Effector CD8-positive, alpha-beta T cell (primary cell): ENCODE data around the gene RGCC.
"Not testable (repeated sequence)": the region's sequence is repeated elsewhere in the genome, so short reads cannot be mapped to it uniquely, and the experiment has no call there.

Experiments
- DNase-seq: peaks from one replicate; lab custom pipeline; 2025; lab: John Stamatoyannopoulos, UW
- total RNA-seq, 4 experiments: gene quantifications; one replicate each; lab custom pipeline; 2026; lab: John Stamatoyannopoulos, UW

Gene RGCC, protein sequence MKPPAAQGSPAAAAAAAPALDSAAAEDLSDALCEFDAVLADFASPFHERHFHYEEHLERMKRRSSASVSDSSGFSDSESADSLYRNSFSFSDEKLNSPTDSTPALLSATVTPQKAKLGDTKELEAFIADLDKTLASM
- total RNA-seq, result 124 to 166 (median 131) reads per million in 4 experiments

DNA sequence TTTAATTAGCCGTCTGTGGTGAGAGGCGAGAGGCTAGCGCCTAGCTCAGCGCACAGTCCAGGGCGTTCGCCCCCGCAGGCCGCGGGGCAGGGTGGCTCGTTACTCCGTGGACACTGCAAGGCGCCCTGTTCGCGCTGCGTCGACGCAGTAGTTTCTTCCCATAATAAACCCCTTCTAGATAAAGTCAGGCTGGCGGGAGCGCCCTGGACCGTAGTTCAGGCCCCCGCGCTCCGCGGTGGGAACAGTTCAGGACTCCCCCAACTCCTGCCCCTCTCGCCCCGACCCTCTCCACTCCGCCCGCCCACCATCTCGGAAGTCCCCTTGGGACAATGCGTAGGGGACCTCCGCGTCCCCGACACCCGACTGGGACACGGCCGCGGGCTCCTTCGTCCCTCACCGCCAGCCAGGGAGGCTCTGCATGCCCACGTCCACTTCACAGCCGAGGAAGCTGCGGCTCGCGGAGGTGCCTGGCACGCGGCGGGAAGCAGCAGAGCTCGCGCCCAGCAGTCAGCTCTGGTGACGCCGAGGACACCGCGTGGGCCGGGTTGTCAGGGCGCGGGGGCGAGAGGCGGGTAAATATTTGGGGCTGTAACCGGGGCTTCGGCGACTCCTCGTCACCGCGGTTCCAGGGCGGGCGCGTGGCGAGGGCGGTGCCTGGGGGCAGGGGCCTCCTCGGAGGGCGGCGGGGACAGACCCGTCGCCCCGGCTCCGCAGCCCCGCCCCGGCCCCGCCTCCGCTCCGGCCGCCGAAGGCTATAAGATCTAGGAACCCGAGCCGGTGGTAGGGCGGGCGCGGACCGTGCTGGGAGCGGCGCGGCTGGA is at the start of gene RGCC:
Gene RGCC (plus strand): TSS at position 783 of the 821 bp plus-strand sequence. CDS start 158 bp downstream, outside the sequence.
- DNase-seq, result peak; percentile 89

DNA sequence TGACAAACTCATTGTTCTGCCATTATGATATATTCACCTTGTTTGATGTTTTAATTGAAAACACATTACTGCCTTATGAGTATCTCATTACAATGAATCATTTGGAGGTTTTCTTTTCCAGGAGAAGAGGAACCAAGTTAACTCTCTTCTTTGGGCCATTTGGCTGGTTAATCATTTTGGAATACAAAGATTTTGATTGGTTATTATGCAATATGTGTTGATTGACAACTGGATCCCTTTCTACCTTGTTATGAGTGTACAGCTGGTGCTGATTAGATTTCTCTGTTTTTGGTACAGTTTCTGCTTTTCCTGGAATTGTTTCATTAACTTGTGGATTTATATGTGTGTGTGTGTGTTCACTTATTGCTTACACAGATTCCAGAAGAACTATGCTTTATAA is 49.2 kb upstream of the RGCC start:
- DNase-seq, result no peak

DNA sequence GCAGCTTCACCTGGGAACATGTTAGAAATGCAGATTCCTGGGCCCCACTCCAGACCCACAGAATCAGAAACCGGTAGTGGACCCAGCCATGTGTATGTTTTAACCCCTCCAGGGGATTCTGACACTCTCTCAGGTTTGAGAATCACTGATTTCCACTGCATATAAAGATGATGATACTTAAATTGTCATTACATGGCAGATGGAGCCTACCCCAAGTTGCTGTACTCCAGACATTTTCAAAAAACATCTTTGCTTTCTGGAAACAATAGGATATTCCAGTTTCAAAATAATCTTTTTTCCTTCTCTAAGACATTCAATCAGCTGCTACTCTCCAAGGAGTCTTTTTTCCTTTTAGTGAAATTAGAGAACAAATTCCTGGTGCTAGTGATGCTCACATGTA is 48.6 kb upstream of the RGCC start:
- DNase-seq, result no peak

DNA sequence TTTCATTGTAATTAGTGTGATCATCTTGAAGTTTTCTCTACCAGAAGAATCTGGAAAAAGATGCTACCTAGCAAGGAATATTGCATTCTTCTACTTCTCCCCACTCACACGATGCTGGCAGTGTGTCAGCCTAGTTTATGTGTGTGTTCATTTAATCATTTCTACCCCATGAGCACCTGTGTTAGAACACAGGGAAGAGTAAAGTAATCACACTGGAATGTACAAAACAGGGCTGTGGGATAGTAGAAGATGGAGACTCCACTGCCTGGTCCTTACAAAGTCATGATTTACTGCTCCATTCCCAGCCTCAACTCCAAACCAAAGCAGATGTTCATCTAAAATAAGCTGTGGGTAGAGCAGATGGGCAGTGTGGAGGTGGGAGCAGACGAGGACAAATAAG is 47.7 kb upstream of the RGCC start:
- no peak for DNase-seq

DNA sequence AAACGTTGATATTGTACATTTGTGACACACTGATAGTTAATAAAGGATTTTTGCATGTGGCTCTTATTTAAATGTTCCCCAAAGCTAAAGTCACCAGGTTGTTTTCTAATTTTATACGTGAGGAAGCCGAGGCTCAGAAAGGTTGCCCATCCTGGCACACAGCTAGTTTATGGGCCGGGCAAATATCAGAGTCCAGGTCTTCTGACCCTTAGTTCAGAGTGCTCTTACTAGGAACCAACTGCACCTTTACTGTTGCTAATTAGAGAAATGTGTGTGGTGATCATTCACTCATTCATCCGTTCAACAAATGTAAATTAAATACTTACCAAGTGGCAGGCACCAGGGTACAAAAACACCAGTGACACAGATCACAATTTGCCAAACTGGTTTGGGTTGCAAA is 46.3 kb upstream of the RGCC start:
- DNase-seq, result no peak

DNA sequence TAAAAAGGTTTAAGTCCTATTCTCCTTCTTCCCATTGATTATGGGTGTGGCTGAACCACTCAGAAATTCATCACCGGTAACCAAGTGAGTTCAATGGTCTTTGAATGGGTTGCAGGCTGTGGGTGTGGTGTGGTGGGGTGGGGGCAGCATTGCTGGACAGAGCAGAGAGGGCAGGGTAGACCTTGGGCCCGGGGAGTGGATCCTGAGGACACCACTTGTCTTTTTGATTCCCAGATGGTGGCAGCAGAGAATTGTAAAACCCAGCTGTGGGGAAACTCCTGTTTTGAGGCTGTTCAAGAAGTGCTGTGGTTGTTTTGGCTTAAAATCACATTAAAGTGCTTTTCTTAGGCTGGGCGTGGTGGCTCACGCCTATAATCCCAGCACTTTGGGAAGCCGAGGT is 45.8 kb upstream of the RGCC start:
- DNase-seq, result no peak

DNA sequence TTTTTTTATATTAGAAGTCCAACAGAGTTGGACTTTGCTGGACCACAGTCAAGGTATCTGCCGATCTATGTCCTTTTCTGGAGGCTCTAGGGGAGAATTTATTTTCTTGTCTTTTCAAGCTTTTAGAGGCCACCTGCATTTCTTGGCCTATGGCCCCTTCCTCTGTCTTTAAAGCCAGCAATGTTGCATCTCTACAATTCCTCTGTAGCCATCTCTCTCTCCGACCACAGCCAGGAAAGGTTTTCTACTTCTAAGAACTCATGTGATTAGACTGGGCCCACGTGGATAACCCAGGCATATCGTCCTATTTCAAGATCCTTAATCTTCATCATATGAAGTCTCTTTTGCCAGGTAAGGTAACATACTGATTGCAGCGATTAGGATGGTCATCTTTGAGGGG is 43.5 kb upstream of the RGCC start:
- no peak for DNase-seq

DNA sequence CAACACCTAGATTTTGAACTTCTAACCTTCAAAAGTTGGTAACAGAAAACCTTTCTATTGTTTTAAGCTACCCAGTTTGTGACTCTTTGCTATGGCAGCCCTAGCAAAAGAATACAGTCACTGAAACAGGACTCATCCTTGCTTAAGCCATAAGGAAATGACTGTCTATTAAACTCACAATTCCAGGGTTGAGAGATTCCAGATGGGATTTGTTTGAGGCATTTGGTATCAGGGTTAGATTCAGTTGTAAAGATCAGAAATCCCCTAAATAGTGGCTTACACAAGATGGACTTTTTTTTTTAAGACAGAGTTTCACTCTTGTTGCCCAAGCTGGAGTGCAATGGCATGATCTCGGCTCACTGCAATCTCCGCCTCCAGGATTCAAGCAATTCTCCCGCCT is 41.1 kb upstream of the RGCC start:
- no peak for DNase-seq

DNA sequence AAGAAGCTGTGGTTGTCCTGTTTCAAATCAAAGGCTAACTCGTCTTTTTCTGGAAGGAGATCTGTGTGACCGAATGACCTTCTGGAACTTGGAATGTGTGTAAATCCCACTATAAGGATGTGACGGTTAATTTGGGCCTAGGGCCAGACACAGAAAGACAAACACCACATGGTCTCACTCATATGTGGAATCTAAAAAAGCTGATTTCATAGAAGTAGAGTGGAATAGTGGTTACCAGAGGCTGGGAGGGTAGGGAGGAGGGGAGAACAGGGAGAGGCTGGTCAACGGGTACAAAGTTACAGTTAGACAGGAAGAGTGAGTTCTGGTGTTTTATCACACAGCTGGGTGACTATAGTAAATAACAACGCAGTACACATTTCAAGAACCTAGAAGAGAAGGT is 39.3 kb upstream of the RGCC start:
- no peak for DNase-seq

DNA sequence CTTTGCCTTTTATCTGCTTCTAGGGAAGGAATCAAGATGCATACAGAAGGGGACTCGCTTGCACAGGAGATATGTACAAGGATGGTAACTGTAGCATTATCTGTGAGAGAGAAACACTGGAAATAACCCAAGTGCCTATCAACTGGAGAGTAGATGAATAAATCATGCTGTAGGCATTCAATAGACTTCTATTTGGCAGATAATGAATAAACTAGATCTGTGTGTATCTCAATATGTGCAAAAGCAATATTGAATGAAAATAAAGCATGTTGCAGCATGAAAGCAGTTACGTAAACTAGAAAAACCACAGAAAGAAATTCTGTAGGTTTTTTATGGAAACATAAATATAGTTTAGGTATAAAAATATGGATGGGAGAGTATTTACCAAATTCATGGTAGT is 38.6 kb upstream of the RGCC start:
- no peak for DNase-seq

DNA sequence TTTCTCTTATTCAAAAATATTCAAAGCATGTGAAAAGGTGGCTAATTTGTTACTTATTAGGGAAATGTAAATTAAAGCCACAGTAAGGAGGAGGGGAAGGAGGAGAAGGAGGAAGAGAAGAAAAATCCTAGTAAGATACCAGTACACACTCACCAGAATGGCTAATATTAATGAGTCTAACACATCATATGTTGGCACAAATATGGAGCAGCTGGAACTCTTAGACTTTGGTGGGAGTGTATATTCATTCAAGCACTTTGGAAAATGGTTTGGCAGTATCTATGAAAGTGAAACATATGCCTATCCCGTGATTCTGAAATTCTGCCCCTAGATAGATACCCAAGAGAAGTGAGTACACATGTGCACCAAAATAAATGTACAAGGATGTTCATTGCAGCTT is 38.1 kb upstream of the RGCC start:
- DNase-seq, result no peak

DNA sequence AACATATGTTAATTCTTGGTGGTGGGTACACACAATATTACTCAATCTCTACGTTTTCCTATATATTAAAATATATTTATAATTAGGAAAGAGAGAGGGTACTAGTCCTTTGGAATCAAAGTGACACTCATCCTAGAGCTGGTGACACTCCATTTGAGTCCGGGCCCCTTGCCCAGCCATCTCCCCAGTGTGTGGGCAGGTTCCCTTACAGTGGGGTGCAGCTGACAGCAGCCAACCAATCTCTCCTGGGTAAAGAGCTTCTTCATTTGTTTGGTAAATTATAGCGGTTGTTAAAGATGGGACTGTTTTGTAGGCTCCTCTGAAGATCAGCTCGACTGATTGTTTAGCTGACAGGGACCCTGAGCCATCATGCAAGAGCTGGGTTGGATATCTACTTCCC is 37.2 kb upstream of the RGCC start:
- DNase-seq, result no peak

DNA sequence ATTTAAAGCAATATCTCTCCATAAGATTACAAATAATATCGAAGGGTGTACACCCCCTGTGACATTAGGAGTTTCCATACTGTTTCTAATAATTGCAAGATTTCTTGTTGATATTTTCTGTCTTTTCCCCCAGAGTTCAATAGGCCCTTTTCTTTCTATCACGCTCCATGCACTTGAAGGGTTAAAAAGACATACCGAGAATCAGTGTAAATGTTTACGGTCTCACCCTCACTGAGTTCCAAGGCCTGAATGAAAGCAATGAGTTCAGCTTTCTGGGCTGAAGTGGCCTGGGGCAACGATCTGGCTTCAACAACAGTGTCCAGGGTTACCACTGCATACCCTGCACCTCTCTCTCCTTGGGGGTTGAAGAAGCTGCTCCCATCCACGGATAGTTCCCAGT is 36.0 kb upstream of the RGCC start:
- DNase-seq, result not testable (repeated sequence)

DNA sequence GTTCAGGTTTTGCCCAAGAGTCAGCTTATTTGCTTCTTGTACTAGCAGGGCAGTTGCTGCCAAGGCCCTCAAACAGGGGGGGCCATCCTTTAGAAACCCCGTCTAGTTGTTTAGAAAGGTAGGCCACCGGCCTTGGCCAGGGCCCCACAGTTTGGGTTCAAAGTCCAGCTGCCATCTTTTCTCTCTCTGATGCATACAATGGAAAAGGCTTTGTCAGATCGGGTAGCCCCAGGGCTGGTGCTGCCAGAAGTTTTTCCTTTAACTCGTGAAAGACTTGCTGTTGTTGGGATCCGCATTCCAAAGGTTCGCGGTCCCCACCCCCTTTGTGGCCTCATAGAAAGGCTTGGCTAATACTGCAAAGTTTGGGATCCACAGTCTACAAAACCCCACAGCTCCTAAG is 35.4 kb upstream of the RGCC start:
- not testable (repeated sequence) for DNase-seq

DNA sequence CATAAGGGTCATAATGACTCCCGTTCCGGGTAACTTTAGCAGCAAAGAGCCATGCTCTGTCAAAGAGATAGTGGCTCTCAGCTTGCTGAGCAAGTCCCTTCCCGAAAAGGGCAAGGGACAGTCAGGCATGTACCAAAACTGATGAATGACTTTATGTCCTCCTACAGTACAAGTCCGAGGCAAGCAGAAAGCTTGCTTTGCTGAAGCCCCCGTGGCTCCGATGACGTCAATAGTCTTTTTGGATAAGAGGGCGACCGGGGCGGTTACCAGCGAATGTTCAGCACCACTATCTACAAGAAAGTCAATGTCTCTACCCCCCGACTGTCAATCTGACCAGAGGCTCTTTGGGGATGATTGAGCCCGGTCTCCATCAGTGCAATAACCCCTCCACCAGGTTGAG is 34.1 kb upstream of the RGCC start:
- DNase-seq, result not testable (repeated sequence)

DNA sequence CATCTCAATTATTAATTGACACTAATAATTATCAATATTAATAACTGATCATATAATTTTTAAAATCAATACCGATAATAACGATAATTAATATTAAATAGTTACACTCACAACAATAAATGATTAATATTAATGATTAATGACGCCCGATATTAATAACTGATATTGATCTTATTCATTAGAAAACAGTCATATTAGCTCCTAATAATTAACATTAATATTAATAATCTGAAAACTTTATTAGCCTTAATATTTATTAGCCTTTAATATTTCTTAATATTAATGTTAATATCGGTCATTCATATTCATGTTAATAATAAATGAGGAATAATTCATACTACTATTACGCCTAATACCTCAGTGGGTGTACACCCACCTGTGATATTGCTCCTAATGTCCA is 32.7 kb upstream of the RGCC start:
- DNase-seq, result not testable (repeated sequence)

DNA sequence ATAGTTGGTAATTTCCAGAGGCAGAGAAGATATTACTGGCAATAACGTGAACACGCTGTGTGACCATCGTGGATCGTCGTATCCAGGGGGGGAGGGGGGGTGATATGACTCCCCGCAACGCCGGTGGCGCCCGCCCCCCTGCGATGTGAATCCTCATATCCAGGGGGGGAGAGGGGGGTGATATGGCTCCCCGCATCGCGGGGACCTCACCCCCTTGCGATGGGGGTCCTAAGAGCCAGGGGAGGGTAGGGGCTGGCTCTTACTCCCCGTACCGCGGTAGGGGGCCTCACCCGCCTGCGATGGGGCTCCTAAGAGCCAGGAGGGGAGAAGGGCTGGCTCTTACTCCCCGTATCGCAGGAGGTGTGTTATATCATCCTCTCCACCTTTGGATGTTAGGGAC is 31.3 kb upstream of the RGCC start:
- no peak for DNase-seq

DNA sequence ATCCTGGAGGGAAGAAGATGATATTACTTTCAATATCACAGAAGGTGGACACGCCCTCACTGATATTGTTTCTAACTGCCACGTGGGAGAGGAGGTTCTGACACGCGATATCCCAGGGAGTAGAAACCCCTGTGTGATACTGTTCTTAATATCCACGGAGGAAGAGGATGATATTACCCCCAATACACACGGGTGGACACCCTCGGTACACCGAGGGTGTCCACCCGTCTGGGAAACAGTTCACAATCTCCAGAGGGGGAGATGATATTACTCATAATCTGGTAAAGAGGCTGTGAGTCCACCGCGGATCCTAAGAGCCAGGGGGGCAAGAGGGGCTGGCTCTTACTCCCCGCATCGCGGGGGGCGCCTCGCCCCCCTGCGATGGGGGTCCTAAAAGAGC is 29.7 kb upstream of the RGCC start:
- no peak for DNase-seq

DNA sequence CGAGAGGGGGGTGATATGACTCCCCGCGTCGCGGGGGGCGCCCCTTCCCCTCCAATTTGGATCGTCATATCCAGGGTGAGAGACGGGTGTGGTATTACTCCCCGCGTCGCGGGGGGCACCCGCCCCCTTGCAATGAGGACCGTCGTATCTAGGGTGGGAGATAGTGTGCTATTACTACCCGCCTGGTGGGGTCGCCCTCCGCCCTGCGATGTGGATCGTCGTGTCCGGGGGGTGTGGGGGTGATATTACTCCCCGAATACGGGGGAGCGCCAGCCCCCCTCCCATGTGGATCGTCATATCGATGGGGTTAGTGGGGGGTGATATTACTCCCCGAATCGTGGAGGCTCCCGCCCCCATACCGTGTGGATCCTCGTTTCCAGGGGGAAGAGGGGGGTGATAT is 29.2 kb upstream of the RGCC start:
- DNase-seq, result peak; percentile 41

DNA sequence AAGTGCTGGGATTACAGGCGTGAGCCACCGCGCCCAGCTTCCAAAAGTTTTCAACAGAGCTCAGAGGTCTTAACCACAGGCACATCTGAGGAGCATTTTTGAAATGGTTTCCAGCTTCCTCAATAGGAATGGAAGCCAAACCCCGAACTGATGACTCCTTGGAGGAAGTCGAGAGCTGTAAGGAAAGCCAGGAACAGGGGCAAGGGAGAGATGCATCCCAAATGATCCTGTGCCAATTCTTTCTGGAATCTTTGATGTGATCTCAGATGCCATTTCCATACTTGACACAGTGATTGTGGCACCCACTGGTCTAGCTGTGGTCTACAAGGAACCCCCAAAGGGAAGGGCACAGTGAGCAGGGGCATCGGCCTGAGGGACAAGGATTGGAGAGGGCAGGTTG is 23.3 kb upstream of the RGCC start:
- DNase-seq, result not testable (repeated sequence)

DNA sequence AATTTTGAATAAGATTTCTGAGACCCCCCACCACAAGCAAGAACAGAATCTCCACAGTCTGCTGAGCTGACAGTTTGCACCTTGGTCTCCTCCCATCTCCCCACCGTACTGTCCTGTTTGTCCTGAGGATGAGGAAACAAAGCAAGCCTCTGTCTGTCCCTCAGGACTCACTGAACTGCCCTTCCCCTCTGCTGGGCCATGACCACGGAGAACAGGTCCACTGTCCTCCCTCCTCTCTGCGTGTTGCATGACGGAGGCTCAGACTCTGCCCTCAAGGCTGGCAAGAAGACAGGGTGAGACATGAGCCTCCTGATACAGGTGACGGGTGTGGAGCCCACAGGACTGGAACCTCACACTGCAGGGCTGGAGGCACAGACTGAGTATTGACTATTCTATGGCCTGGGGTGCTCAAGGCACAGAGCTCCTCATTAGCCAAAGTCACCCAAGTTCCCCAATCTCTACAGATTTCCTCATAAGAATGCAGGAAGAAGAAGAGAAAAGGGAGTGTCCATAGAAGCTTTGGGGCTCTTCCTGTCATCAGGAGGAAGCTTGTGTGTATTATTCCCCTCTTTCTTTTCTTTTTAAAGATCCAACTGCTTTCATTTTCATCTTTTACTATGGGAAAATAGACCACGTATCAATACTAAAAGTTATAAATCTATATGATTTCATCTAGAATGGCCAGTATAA is 22.4 kb upstream of the RGCC start:
- no peak for DNase-seq

DNA sequence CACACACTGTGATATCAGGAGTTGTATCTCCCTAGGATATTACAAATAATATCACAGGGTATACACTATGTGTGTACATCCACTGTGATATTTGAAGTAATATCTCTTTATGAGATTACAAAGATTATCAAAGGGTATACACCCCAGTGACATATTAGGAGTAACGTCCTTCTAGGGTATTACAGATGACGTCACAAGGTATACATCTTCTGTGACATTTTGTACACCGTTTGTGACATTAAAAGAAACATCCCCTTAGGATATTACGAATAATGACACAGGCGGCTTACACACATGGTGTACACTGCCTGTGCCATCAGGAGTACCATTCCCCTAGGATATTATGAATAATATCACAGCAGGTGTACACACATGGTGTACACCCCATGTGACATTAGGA is 13.4 kb upstream of the RGCC start:
- DNase-seq, result no peak

DNA sequence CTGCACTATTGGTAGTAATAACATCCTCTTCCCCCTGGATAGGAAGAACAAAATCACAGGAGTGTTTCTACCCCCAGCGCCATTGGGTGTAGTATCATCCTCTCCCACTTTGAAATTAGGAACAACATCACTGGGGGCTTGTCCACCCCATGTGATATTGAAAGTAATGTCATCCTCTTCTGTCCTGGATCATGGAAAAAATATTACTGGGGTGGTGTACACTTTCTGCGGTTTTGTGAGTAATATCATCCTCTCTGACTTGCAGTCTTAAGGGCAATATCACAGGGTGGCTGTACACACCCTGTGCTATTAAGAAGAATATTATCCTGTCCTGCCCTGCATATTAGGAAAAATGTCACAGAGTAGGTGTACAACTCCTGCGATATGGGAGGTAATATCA is 4.9 kb upstream of the RGCC start:
- DNase-seq, result no peak
